Left lung (tissue), 10 donors: ENCODE measurements around the gene RABGAP1L. TPM values are rescaled to one million over a fixed set of nuclear protein-coding genes. Genes with fewer than 3 reads are reported as not detected.

Source experiments
- ATAC-seq: fragments of 200-7000 bp; cut with Tn5 transposase; one replicate; pipeline ENCODE4 v1.9.1; 2020; ENCODE audit warnings: moderate library complexity
- DNase-seq, 4 donors: peaks; one replicate each; pipeline ENCODE4 v3.0.0-alpha.2; 2013 to 2020
- H3K27ac ChIP-seq, 2 donors: fragments of 200-600 bp; sonication (generic) in 1 of 2; one replicate each; pipeline versions ENCODE4 v1.5.0 to v1.8.0; 2020 to 2021
- H3K27me3 ChIP-seq, 2 donors: fragments of 200-600 bp; sonication (generic) in 1 of 2; one replicate each; pipeline versions ENCODE4 v1.5.0 to v1.8.0; 2020 to 2021
- H3K36me3 ChIP-seq, 2 donors: fragments of 200-600 bp; sonication (generic) in 1 of 2; one replicate each; pipeline versions ENCODE4 v1.5.0 to v1.8.0; 2020 to 2021
- H3K4me1 ChIP-seq, 2 donors: fragments of 200-600 bp; one replicate each; pipeline ENCODE4 v1.8.0; 2021
- H3K4me3 ChIP-seq, 2 donors: fragments of 200-600 bp; sonication (generic) in 1 of 2; one replicate each; pipeline versions ENCODE4 v1.5.0 to v1.8.0; 2020 to 2021; ENCODE audit warnings: mild to moderate bottlenecking in 1 of 2
- H3K9me3 ChIP-seq, 2 donors: fragments of 200-600 bp; sonication (generic) in 1 of 2; one replicate each; pipeline versions ENCODE4 v1.5.0 to v1.8.0; 2020 to 2021
- intact Hi-C, 2 donors: fragments of 100-400 bp; cut with DNase I; formaldehyde crosslinking; loops; one replicate each; pipeline versions ENCODE4 v1.11.2 to v1.14.2; 2022
- polyA plus RNA-seq, 6 donors: library from polyadenylated mRNA; unstranded; fragments of 120-200 nt; gene quantifications; one replicate each; pipeline ENCODE4 v1.2.1, GENCODE V29; 2013; ENCODE audit not compliant: insufficient read length in 6 of 6
- total RNA-seq, 2 donors: library from RNA; stranded (reverse); fragmentation: NEBNext Ultra II Directional; extraction: Animal tissue kit (Norgen Biotek cat#: 25700); gene quantifications; one replicate each; pipeline ENCODE4 v1.2.1, GENCODE V29; 2021
- TF ChIP-seq, protein P1 (sequence below), 2 donors: fragments of 200-600 bp; sonication (generic) in 1 of 2; IDR thresholded peaks; one replicate each; pipeline versions ENCODE4 v1.5.0 to v1.8.0; 2021; ENCODE audit warnings: antibody characterized with exemption in 2 of 2
- donor health status: DM: no; HTN: yes; CAD: no.
- donor health status: DM: no; HTN: no; CAD: no.

RABGAP1L gene
- total and polyA plus RNA-seq, 8 donors: 40.3 to 67.3 (median 51.4) TPM

DNA sequence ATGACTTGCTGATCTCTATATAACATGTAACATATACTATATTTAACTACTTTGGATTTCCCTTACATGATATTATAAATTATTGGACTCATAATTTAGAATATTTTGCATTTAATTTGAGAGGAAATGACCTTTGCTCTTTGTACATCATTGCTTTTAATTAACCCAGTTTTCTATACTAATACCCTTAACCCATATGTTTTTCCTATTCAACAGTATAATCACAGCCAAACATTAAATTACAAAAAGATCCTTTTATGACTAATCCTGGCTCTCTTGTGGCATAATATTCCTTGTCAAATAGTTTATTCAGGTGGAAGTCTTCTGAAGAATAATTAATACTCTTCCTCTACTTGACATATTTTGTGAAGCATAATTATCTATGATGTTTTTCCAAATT lies 232.4 kb downstream of the RABGAP1L start:
- DNase-seq (no peak), ATAC-seq (no peak)
- Histone ChIP-seq H3K27me3 (no peaks in the 10 kb centered on the region), H3K4me3 (no peak overlapping the region), H3K36me3 (peaks cover 0 to 6% of the 10 kb centered on the region in 2 donors), H3K27ac (no peak overlapping the region), H3K4me1 (no peaks in the 10 kb centered on the region), H3K9me3 (peaks cover 0 to 6% of the 10 kb centered on the region in 2 donors)
- TF ChIP-seq, protein P1, sequence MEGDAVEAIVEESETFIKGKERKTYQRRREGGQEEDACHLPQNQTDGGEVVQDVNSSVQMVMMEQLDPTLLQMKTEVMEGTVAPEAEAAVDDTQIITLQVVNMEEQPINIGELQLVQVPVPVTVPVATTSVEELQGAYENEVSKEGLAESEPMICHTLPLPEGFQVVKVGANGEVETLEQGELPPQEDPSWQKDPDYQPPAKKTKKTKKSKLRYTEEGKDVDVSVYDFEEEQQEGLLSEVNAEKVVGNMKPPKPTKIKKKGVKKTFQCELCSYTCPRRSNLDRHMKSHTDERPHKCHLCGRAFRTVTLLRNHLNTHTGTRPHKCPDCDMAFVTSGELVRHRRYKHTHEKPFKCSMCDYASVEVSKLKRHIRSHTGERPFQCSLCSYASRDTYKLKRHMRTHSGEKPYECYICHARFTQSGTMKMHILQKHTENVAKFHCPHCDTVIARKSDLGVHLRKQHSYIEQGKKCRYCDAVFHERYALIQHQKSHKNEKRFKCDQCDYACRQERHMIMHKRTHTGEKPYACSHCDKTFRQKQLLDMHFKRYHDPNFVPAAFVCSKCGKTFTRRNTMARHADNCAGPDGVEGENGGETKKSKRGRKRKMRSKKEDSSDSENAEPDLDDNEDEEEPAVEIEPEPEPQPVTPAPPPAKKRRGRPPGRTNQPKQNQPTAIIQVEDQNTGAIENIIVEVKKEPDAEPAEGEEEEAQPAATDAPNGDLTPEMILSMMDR (IDR thresholded peaks at IDR 0.05): no peak
- intact Hi-C loops: no loop called here

DNA sequence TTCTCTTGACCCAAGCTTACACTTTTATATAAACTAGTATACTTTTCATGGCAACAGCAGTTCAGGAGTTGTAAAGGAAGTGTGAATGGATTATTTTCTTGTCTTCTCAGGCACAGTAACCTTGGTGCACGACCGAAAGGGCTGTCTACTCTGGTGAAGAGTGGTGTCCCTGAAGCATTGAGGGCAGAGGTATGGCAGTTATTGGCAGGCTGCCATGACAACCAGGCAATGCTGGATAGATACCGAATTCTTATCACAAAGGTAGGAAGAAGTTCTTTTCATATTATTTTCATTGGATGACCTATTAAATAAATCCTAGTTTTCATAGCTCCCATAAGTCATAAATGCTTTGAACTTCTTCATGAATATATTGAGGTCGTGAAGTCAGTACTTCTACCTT lies 234.6 kb downstream of the RABGAP1L start:
- peaks cover 0 to 6% of the 10 kb centered on the region in 2 donors for H3K9me3 ChIP-seq
- ATAC-seq (no peak), DNase-seq (no peak)
- no peaks in the 10 kb centered on the region for H3K27me3 ChIP-seq
- H3K36me3 ChIP-seq: peaks cover 0 to 14% of the 10 kb centered on the region in 2 donors
- no peak overlapping the region for H3K4me3 ChIP-seq
- TF ChIP-seq, protein P1 (IDR thresholded peaks at IDR 0.05): no peak
- H3K27ac ChIP-seq: no peak overlapping the region
- no peaks in the 10 kb centered on the region for H3K4me1 ChIP-seq
- intact Hi-C loops: no loop called here

DNA sequence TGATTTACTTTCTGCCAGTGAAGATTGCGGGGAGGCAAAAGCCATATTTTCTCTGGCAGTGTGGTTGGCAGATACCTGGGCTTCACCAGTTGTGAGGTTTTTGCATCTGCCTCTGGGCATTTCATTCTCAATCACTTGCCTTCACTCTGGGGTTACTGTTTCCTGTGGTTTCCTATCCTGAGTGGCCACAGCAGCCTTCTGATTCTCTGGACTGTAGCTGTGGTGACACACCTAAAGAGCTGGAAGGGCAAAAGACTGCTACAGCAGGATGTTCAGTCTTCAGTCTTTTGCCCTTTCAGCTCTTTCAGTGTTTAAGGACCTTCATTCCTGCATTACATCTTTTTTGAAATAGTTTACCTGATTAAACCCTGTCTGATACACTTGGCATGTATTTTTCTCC lies 237.9 kb downstream of the RABGAP1L start:
- TF ChIP-seq, protein P1 (IDR thresholded peaks at IDR 0.05): no peak
- no peak for ATAC-seq
- intact Hi-C loops: no loop called here
- DNase-seq: no peak
- Histone ChIP-seq H3K4me1 (no peaks in the 10 kb centered on the region), H3K27ac (no peak overlapping the region), H3K4me3 (no peak overlapping the region), H3K36me3 (peaks cover 0 to 14% of the 10 kb centered on the region in 2 donors), H3K27me3 (no peaks in the 10 kb centered on the region), H3K9me3 (peaks cover 0 to 6% of the 10 kb centered on the region in 2 donors)

DNA sequence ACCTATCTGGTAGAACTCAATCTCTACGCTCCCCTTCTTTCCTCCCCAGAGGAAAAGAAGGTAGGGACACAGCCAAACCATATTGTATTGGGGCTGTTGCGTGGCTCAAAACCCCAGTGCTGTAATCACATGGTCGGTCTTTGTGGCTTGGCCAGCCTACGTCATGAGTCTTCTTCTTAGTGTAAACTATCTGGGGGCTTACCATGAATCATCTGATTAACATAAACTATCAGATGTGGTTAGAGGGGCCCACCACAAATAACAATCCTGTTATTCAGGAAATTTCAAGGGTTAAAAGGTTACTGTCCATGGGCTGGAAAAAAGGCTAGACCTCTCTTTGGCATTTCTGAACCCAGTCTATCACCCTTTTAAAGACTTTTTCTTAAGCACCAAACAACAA lies 238.9 kb downstream of the RABGAP1L start:
- Histone ChIP-seq H3K4me1 (no peaks in the 10 kb centered on the region), H3K36me3 (peaks cover 0 to 14% of the 10 kb centered on the region in 2 donors), H3K27me3 (no peaks in the 10 kb centered on the region), H3K27ac (no peak overlapping the region), H3K4me3 (no peak overlapping the region), H3K9me3 (peaks cover 0 to 6% of the 10 kb centered on the region in 2 donors)
- no peak for ATAC-seq
- TF ChIP-seq, protein P1 (IDR thresholded peaks at IDR 0.05): no peak
- intact Hi-C loops: no loop called here
- DNase-seq: no peak

DNA sequence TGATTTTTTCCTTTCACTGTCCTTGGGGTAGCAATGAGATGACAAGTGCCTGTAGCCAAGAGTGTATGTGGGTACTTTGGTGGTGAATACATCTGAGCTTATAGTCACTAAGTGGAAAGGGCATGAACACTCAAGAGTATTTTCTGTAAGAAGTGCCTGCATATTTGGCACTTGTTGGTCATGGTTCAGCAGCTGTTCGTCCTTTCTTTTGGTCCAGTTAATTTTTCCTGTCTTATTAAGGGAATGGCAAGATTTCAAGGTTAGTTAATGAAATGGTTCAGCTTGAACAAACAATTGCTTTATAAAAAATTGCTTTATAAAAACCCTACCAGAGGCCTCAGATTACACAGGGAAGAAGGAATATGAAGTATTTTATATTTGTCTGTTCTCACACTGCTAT lies 239.9 kb downstream of the RABGAP1L start:
- ATAC-seq: peak; percentile 54

More for the DNA sequence above, 239.9 kb downstream of the RABGAP1L start:
- DNase-seq: no peak
- Histone ChIP-seq H3K4me1 (no peaks in the 10 kb centered on the region), H3K9me3 (peaks cover 0 to under 1% of the 10 kb centered on the region in 2 donors), H3K36me3 (peaks cover 0 to 14% of the 10 kb centered on the region in 2 donors), H3K4me3 (no peak overlapping the region), H3K27ac (no peak overlapping the region), H3K27me3 (no peaks in the 10 kb centered on the region)
- TF ChIP-seq, protein P1 (IDR thresholded peaks at IDR 0.05): no peak
- intact Hi-C loops: no loop called here
